Measurements from ENCODE around the gene NR3C2.
A peak's percentile ranks its signal among the peaks of the same experiment; 100 is the strongest.

GRCh38 chr4:148044912-148045352, 397.3 kb downstream of the NR3C2 start:
- 0 out of 2 replicates have a peak, but pooled peaks have one; percentile 10 for TF ChIP-seq CTCF (IDR thresholded peaks at IDR 0.05; ENCODE audit: low read length)
- TF ChIP-seq EZH2 (optimal IDR thresholded peaks at IDR 0.05; ENCODE audit: low read depth, low read length), result no peak
